ENCODE data around the gene ACTR1A.

DNA sequence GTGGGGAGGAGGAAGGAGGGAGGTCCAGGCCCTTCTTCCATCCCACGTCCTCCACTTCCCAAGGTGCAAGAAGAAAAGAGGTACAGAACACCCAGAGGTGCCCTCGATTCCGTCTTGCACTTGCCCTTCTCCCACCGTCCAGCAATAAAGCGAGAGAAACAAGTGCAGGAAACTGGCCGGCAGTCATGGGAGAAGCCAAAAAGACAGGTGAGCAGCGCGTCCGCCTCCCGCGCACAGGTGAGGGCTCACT, 52.5 kb downstream of the ACTR1A start:
- TF ChIP-seq, protein P1, sequence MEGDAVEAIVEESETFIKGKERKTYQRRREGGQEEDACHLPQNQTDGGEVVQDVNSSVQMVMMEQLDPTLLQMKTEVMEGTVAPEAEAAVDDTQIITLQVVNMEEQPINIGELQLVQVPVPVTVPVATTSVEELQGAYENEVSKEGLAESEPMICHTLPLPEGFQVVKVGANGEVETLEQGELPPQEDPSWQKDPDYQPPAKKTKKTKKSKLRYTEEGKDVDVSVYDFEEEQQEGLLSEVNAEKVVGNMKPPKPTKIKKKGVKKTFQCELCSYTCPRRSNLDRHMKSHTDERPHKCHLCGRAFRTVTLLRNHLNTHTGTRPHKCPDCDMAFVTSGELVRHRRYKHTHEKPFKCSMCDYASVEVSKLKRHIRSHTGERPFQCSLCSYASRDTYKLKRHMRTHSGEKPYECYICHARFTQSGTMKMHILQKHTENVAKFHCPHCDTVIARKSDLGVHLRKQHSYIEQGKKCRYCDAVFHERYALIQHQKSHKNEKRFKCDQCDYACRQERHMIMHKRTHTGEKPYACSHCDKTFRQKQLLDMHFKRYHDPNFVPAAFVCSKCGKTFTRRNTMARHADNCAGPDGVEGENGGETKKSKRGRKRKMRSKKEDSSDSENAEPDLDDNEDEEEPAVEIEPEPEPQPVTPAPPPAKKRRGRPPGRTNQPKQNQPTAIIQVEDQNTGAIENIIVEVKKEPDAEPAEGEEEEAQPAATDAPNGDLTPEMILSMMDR (IDR thresholded peaks at IDR 0.05) = no peak
- TF ChIP-seq POLR2AphosphoS5 (IDR thresholded peaks at IDR 0.05; ENCODE audit: low read depth, low read length) = no peak

All from Panc1 (cell line).